Left lung (tissue), 10 donors: ENCODE results near the gene GALNTL6. TPM values are rescaled to one million over a fixed set of nuclear protein-coding genes. Genes with fewer than 3 reads are reported as not detected.

Experiments
- ATAC-seq: fragments of 200-7000 bp; cut with Tn5 transposase; one replicate; pipeline ENCODE4 v1.9.1; 2020; ENCODE audit warnings: moderate library complexity
- DNase-seq, 4 donors: peaks; one replicate each; pipeline ENCODE4 v3.0.0-alpha.2; 2013 to 2020
- H3K27ac ChIP-seq, 2 donors: fragments of 200-600 bp; sonication (generic) in 1 of 2; one replicate each; pipeline versions ENCODE4 v1.5.0 to v1.8.0; 2020 to 2021
- H3K27me3 ChIP-seq, 2 donors: fragments of 200-600 bp; sonication (generic) in 1 of 2; one replicate each; pipeline versions ENCODE4 v1.5.0 to v1.8.0; 2020 to 2021
- H3K36me3 ChIP-seq, 2 donors: fragments of 200-600 bp; sonication (generic) in 1 of 2; one replicate each; pipeline versions ENCODE4 v1.5.0 to v1.8.0; 2020 to 2021
- H3K4me1 ChIP-seq, 2 donors: fragments of 200-600 bp; one replicate each; pipeline ENCODE4 v1.8.0; 2021
- H3K4me3 ChIP-seq, 2 donors: fragments of 200-600 bp; sonication (generic) in 1 of 2; one replicate each; pipeline versions ENCODE4 v1.5.0 to v1.8.0; 2020 to 2021; ENCODE audit warnings: mild to moderate bottlenecking in 1 of 2
- H3K9me3 ChIP-seq, 2 donors: fragments of 200-600 bp; sonication (generic) in 1 of 2; one replicate each; pipeline versions ENCODE4 v1.5.0 to v1.8.0; 2020 to 2021
- intact Hi-C, 2 donors: fragments of 100-400 bp; cut with DNase I; formaldehyde crosslinking; loops; one replicate each; pipeline versions ENCODE4 v1.11.2 to v1.14.2; 2022
- polyA plus RNA-seq, 6 donors: library from polyadenylated mRNA; unstranded; fragments of 120-200 nt; gene quantifications; one replicate each; pipeline ENCODE4 v1.2.1, GENCODE V29; 2013; ENCODE audit not compliant: insufficient read length in 6 of 6
- total RNA-seq, 2 donors: library from RNA; stranded (reverse); fragmentation: NEBNext Ultra II Directional; extraction: Animal tissue kit (Norgen Biotek cat#: 25700); gene quantifications; one replicate each; pipeline ENCODE4 v1.2.1, GENCODE V29; 2021
- TF ChIP-seq, protein P1 (sequence below), 2 donors: fragments of 200-600 bp; sonication (generic) in 1 of 2; IDR thresholded peaks; one replicate each; pipeline versions ENCODE4 v1.5.0 to v1.8.0; 2021; ENCODE audit warnings: antibody characterized with exemption in 2 of 2
- donor health status: DM: no; HTN: yes; CAD: no.
- donor health status: DM: no; HTN: no; CAD: no.

GALNTL6 gene
- total and polyA plus RNA-seq, 8 donors: 0.11 to 0.16 (median 0.13) TPM; not detected in 5

DNA sequence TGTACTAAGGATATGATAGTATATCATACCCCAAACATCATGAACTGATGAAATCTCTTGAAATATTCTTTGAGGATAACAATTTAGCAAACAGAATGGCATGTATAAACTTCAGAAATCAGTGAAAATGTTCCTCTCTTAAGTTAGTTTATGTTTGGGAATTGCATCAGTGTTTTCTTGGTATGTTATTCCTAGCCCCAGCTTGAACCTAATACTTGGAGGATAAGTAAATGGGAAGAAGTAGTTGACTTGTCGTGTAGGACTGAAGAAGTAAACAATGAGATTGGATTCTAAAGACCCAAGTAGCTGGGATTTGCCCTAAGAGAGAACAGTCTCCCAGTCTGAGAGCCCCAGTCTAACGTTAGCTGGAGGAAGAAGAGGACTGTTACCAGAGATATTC is 355.7 kb downstream of the GALNTL6 start:
- Histone ChIP-seq H3K4me3 (no peak overlapping the region), H3K36me3 (no peaks in the 10 kb centered on the region), H3K27ac (no peak overlapping the region), H3K27me3 (no peaks in the 10 kb centered on the region), H3K4me1 (no peaks in the 10 kb centered on the region), H3K9me3 (no peaks in the 10 kb centered on the region)
- TF ChIP-seq, protein P1, sequence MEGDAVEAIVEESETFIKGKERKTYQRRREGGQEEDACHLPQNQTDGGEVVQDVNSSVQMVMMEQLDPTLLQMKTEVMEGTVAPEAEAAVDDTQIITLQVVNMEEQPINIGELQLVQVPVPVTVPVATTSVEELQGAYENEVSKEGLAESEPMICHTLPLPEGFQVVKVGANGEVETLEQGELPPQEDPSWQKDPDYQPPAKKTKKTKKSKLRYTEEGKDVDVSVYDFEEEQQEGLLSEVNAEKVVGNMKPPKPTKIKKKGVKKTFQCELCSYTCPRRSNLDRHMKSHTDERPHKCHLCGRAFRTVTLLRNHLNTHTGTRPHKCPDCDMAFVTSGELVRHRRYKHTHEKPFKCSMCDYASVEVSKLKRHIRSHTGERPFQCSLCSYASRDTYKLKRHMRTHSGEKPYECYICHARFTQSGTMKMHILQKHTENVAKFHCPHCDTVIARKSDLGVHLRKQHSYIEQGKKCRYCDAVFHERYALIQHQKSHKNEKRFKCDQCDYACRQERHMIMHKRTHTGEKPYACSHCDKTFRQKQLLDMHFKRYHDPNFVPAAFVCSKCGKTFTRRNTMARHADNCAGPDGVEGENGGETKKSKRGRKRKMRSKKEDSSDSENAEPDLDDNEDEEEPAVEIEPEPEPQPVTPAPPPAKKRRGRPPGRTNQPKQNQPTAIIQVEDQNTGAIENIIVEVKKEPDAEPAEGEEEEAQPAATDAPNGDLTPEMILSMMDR (IDR thresholded peaks at IDR 0.05): no peak
- no peak for ATAC-seq
- DNase-seq: no peak
- intact Hi-C loops: no loop called here

DNA sequence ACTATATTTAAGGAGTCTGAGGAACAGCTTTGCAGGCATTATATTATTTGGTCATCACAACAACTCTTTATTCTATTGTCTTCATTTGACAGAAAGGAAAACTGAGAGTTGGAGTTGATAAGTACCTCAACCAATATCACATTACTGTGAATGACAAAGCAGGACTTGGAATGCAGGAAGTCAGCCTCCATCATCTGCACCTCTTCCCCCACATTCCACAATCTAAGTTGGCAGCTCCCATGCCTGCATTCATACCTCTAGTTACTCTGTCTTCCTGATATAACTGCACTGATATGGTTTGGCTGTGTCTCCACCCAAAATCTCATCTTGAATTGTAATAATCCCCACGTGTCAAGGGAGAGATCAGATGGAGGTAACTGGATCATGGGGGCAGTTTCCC is 356.7 kb downstream of the GALNTL6 start:
- Histone ChIP-seq H3K27me3 (no peaks in the 10 kb centered on the region), H3K4me1 (no peaks in the 10 kb centered on the region), H3K4me3 (no peak overlapping the region), H3K36me3 (no peaks in the 10 kb centered on the region), H3K9me3 (no peaks in the 10 kb centered on the region), H3K27ac (no peak overlapping the region)
- ATAC-seq: no peak
- intact Hi-C loops: no loop called here
- no peak for DNase-seq
- TF ChIP-seq, protein P1 (IDR thresholded peaks at IDR 0.05): no peak

DNA sequence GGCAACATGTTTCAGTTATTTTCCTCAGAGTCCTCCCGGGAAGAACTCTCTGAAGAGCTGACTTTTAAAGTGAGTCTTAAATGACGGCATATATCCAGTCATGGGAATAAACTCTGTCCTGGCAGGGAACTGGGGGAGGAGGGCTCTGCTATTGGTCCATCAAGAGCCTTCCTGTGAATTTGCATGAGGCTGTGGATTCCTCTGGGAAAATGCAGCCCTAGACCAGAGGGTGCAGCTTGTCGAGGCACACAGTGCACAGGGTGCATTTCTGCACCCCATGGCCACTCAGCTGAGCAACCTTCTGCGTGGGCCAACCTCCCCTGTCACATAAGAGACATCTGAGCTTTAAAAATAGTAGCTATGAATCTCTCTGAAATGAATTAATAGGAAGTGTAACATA is 360.0 kb downstream of the GALNTL6 start:
- Histone ChIP-seq H3K36me3 (no peaks in the 10 kb centered on the region), H3K27ac (no peak overlapping the region), H3K4me3 (no peak overlapping the region), H3K4me1 (no peaks in the 10 kb centered on the region), H3K9me3 (no peaks in the 10 kb centered on the region), H3K27me3 (no peaks in the 10 kb centered on the region)
- intact Hi-C loops: no loop called here
- ATAC-seq: no peak
- TF ChIP-seq, protein P1 (IDR thresholded peaks at IDR 0.05): no peak
- DNase-seq: no peak

GRCh38 chr4:172177382-172177781 is 364.2 kb downstream of the GALNTL6 start:
- Histone ChIP-seq H3K4me1 (no peaks in the 10 kb centered on the region), H3K27ac (no peak overlapping the region), H3K9me3 (peaks cover 0 to 6% of the 10 kb centered on the region in 2 donors), H3K36me3 (no peaks in the 10 kb centered on the region), H3K4me3 (no peak overlapping the region), H3K27me3 (no peaks in the 10 kb centered on the region)
- intact Hi-C loops: no loop called here
- ATAC-seq (no peak), DNase-seq (no peak)
- TF ChIP-seq, protein P1 (IDR thresholded peaks at IDR 0.05): no peak

GRCh38 chr4:172188248-172188988 is 375.2 kb downstream of the GALNTL6 start:
- no peaks in the 10 kb centered on the region for H3K27me3 ChIP-seq
- ATAC-seq (no peak), DNase-seq (peak in 1 of 4 donors; percentile 3)
- TF ChIP-seq, protein P1 (IDR thresholded peaks at IDR 0.05): no peak
- no peaks in the 10 kb centered on the region for H3K4me1 ChIP-seq
- no peaks in the 10 kb centered on the region for H3K9me3 ChIP-seq
- H3K4me3 ChIP-seq: no peak overlapping the region
- intact Hi-C loops: no loop called here
- no peaks in the 10 kb centered on the region for H3K36me3 ChIP-seq
- H3K27ac ChIP-seq: no peak overlapping the region
